Caco-2 (cell line): ENCODE results near the gene TRAPPC5. TPM values are rescaled to one million over a fixed set of nuclear protein-coding genes. Genes with fewer than 3 reads are reported as not detected.

Source experiments
- BruUV-seq: library from RNA; stranded (reverse); fragments of 400-500 nt; replicated peaks from 2 replicates; lab custom pipeline; 2021; lab: Mats Ljungman, UMichigan
- CTCF ChIA-PET: fragments of 300-600 bp; sonication (Branson Sonifier 250); formaldehyde crosslinking; loops from one replicate; lab custom pipeline; 2022; ENCODE audit warnings: antibody characterized with exemption; lab: Charles Lee
- POLR2A ChIA-PET: fragments of 300-600 bp; sonication (Branson Sonifier 250); formaldehyde crosslinking; loops from one replicate; lab custom pipeline; 2022; ENCODE audit warnings: antibody characterized with exemption; lab: Charles Lee
- DNase-seq, 2 experiments: peaks; one replicate each; pipeline versions ENCODE4 v3.0.0 to v3.0.0-alpha.2; 2020 to 2022
- H3K27me3 ChIP-seq: replicated peaks from 2 replicates; pipeline ENCODE4 v1.6.0; 2011; ENCODE audit warnings: low read length; ENCODE audit not compliant: control insufficient read depth, insufficient read depth
- H3K36me3 ChIP-seq: 2 replicates; pipeline ENCODE4 v1.5.1; 2011; ENCODE audit warnings: low read length; ENCODE audit not compliant: control insufficient read depth, insufficient read depth
- H3K4me1 ChIP-seq: fragments of 250-450 bp; sonication (Bioruptor Pico); 2 replicates; pipeline ENCODE4 v1.5.1; 2020; ENCODE audit warnings: mild to moderate bottlenecking
- H3K4me3 ChIP-seq: 2 replicates; pipeline ENCODE4 v1.5.1; 2011; ENCODE audit warnings: low read depth, mild to moderate bottlenecking, control low read depth, low read length
- H3K9me3 ChIP-seq: fragments of 250-450 bp; sonication (Bioruptor Pico); 2 replicates; pipeline ENCODE4 v1.5.1; 2020; ENCODE audit warnings: mild to moderate bottlenecking, moderate library complexity
- H3K27ac Mint-ChIP-seq: one replicate; pipeline ENCODE4 v1.8.0; 2022; ENCODE audit warnings: mixed read lengths; ENCODE audit not compliant: unreplicated experiment
- H3K27me3 Mint-ChIP-seq: one replicate; pipeline ENCODE4 v1.8.0; 2022; ENCODE audit warnings: mixed read lengths; ENCODE audit not compliant: insufficient read depth, unreplicated experiment
- H3K36me3 Mint-ChIP-seq: one replicate; pipeline ENCODE4 v1.8.0; 2022; ENCODE audit warnings: mild to moderate bottlenecking, mixed read lengths; ENCODE audit not compliant: insufficient read depth, unreplicated experiment
- H3K4me1 Mint-ChIP-seq: one replicate; pipeline ENCODE4 v1.8.0; 2022; ENCODE audit warnings: low read depth, mixed read lengths; ENCODE audit not compliant: unreplicated experiment
- H3K4me3 Mint-ChIP-seq: one replicate; pipeline ENCODE4 v1.8.0; 2022; ENCODE audit warnings: mild to moderate bottlenecking, moderate library complexity, mixed read lengths; ENCODE audit not compliant: unreplicated experiment
- H3K9me3 Mint-ChIP-seq: one replicate; pipeline ENCODE4 v1.8.0; 2022; ENCODE audit warnings: mixed read lengths; ENCODE audit not compliant: unreplicated experiment
- intact Hi-C: fragments of 100-400 bp; cut with micrococcal nuclease; formaldehyde crosslinking; loops from one replicate; pipeline ENCODE4 v1.10.0; 2022; ENCODE audit not compliant: unreplicated experiment
- total RNA-seq: library from RNA; stranded (reverse); gene quantifications from 2 replicates; pipeline ENCODE4 v1.2.3, GENCODE V29; 2022
- TF ChIP-seq, protein P1 (sequence below), 2 experiments: fragments of 200-600 bp in 1 of 2; IDR thresholded peaks; 1 replicate in 1 of 2; 2 replicates in 1 of 2; pipeline versions ENCODE4 v1.5.1 to v1.8.0; 2011 to 2022; ENCODE audit warnings: antibody characterized with exemption in 1 of 2, control low read depth in 1 of 2, inconsistent platforms in 1 of 2, low read depth in 1 of 2, low read length in 1 of 2, mild to moderate bottlenecking in 1 of 2, moderate library complexity in 1 of 2; ENCODE audit not compliant: insufficient read depth in 1 of 2, severe bottlenecking in 1 of 2, unreplicated experiment in 1 of 2

Gene TRAPPC5
- total RNA-seq, 1 experiment from 2014 or later = 80.3 TPM

DNA sequence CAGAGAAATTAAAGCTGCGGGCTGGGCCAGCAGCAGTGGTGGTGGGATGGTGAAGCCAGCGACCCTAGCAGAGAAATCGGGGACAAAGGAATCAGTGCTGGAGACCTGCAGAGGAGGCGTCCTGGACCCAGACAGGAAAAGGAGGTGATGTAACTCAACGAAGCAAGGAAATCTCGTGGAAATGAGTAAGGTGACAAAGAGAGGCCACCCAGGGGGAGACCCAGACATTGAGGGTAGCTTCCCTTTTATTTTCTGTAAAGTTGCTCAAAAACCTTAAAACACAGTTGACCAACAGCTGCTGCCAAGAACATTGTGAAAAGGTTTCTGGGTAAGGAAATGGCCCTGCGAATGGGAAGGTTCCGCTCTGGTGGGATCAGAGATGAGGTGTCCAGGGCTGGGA, 25.1 kb upstream of the TRAPPC5 start:
- Histone ChIP-seq H3K4me3 (no peak overlapping the region), H3K9me3 (no peaks in the 10 kb centered on the region), H3K27me3 (no peaks in the 10 kb centered on the region), H3K36me3 (no peaks in the 10 kb centered on the region), H3K4me1 (no peaks in the 10 kb centered on the region)
- H3K9me3 Mint-ChIP-seq = no peaks in the 10 kb centered on the region
- intact Hi-C loops = no loop called here
- peaks cover 13% of the 10 kb centered on the region for H3K4me1 Mint-ChIP-seq
- CTCF ChIA-PET = interaction anchor here (0.6 to 1.0 kb wide), 2 partner anchors 25 to 65 kb away, joined by 4 read pairs; partner anchors contain the start of gene TRAPPC5
- POLR2A ChIA-PET = no interaction called here
- H3K4me3 Mint-ChIP-seq = no peak overlapping the region
- DNase-seq = no peak
- BruUV-seq = no TSS peak
- no peak overlapping the region for H3K27ac Mint-ChIP-seq
- H3K36me3 Mint-ChIP-seq = no peaks in the 10 kb centered on the region
- TF ChIP-seq, protein P1, sequence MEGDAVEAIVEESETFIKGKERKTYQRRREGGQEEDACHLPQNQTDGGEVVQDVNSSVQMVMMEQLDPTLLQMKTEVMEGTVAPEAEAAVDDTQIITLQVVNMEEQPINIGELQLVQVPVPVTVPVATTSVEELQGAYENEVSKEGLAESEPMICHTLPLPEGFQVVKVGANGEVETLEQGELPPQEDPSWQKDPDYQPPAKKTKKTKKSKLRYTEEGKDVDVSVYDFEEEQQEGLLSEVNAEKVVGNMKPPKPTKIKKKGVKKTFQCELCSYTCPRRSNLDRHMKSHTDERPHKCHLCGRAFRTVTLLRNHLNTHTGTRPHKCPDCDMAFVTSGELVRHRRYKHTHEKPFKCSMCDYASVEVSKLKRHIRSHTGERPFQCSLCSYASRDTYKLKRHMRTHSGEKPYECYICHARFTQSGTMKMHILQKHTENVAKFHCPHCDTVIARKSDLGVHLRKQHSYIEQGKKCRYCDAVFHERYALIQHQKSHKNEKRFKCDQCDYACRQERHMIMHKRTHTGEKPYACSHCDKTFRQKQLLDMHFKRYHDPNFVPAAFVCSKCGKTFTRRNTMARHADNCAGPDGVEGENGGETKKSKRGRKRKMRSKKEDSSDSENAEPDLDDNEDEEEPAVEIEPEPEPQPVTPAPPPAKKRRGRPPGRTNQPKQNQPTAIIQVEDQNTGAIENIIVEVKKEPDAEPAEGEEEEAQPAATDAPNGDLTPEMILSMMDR (IDR thresholded peaks at IDR 0.05; ENCODE audit: insufficient read depth in 1 of 2, low read depth in 1 of 2, low read length in 1 of 2, severe bottlenecking in 1 of 2, unreplicated experiment in 1 of 2) = no peak
- H3K27me3 Mint-ChIP-seq = no peaks in the 10 kb centered on the region

DNA sequence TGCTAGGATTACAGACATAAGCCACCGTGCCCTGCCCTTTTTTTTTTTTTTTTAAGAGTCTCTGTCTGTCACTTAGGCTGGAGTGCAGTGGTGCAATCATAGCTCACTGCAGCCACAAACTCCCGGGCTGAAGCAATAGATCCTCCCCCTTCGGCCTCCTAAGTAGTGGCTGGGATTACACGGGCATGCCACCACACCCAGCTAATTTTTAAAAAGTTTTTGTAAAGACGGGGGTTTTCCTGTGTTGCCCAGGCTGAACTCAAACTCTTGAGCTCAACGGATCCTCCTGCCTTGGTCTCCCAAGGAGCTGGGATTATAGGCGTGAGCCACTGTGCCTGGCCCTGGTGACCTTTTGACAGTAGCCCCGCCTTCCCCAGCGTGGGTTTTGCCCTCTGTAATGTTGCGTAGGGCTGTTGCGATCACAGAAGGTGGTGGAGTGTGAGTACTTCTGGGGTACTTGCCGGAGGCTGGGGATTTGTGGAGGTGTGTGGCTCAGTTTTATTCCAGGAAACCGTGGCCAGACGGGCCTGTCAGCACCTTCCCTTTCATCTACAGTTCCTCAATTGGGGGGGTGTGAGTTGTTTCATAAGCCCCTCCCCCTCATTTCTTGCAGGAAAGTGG, 23.4 kb upstream of the TRAPPC5 start:
- no peaks in the 10 kb centered on the region for H3K36me3 ChIP-seq
- H3K27me3 ChIP-seq = no peaks in the 10 kb centered on the region
- no peaks in the 10 kb centered on the region for H3K9me3 ChIP-seq
- Mint-ChIP-seq H3K9me3 (no peaks in the 10 kb centered on the region), H3K36me3 (no peaks in the 10 kb centered on the region), H3K27me3 (no peaks in the 10 kb centered on the region), H3K4me3 (no peak overlapping the region), H3K4me1 (peaks cover 10% of the 10 kb centered on the region), H3K27ac (no peak overlapping the region)
- no peak for DNase-seq
- TF ChIP-seq, protein P1 (IDR thresholded peaks at IDR 0.05; ENCODE audit: insufficient read depth in 1 of 2, low read depth in 1 of 2, low read length in 1 of 2, severe bottlenecking in 1 of 2, unreplicated experiment in 1 of 2) = no peak
- POLR2A ChIA-PET = interaction anchor here (0.6 kb wide), 1 partner anchor 34 kb away, joined by 4 read pairs; no protein-coding TSS in a partner anchor
- CTCF ChIA-PET = interaction anchor here (0.5 to 1.0 kb wide), 4 partner anchors 17 to 286 kb away, joined by 3 to 7 read pairs (median 4); no protein-coding TSS in a partner anchor
- no peak overlapping the region for H3K4me3 ChIP-seq
- intact Hi-C loops = no loop called here
- BruUV-seq = no TSS peak
- H3K4me1 ChIP-seq = no peaks in the 10 kb centered on the region

DNA sequence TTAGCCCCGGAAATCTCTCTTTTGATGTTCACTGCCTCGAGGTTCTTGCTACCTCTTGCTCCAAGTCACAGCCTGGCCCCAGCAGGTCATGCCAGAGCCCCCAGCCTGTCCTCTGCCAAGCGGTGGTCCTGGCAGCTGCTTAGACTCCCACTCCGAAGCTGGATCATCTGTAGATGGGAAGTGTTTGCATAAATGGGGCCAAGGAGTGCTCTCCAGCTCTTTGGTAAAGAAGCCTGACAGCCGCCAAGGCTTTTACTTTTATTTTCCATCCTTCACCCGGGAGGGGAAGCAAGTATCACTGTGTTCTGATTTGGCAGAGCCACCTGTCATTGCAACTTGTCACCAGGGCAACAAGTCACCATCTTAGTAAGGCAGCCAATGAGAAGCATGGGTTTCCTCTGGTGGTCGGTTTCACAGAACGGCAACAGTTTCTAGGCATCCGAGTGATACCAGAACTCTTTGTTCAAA, 22.4 kb upstream of the TRAPPC5 start:
- Histone ChIP-seq H3K9me3 (no peaks in the 10 kb centered on the region), H3K27me3 (no peaks in the 10 kb centered on the region), H3K4me1 (no peaks in the 10 kb centered on the region), H3K4me3 (no peak overlapping the region), H3K36me3 (no peaks in the 10 kb centered on the region)
- Mint-ChIP-seq H3K27ac (no peak overlapping the region), H3K27me3 (no peaks in the 10 kb centered on the region), H3K4me3 (no peak overlapping the region), H3K4me1 (peaks cover under 1% of the 10 kb centered on the region), H3K36me3 (no peaks in the 10 kb centered on the region), H3K9me3 (no peaks in the 10 kb centered on the region)
- ChIA-PET CTCF (no interaction called here), POLR2A (no interaction called here)
- BruUV-seq = no TSS peak
- TF ChIP-seq, protein P1 (IDR thresholded peaks at IDR 0.05; ENCODE audit: insufficient read depth in 1 of 2, low read depth in 1 of 2, low read length in 1 of 2, severe bottlenecking in 1 of 2, unreplicated experiment in 1 of 2) = no peak
- intact Hi-C loops = no loop called here
- no peak for DNase-seq
